NOMO-1 treated with DMSO at 0.1 percent for 48 hours (cell line): ENCODE measurements around the gene ACTR1B.
"Not testable (repeated sequence)": the region's sequence is repeated elsewhere in the genome, so short reads cannot be mapped to it uniquely, and the experiment has no call there.

Source experiments
- DNase-seq: peaks from one replicate; lab custom pipeline; 2025; ENCODE audit not compliant: unreplicated experiment; lab: John Stamatoyannopoulos, UW

Gene ACTR1B

DNA sequence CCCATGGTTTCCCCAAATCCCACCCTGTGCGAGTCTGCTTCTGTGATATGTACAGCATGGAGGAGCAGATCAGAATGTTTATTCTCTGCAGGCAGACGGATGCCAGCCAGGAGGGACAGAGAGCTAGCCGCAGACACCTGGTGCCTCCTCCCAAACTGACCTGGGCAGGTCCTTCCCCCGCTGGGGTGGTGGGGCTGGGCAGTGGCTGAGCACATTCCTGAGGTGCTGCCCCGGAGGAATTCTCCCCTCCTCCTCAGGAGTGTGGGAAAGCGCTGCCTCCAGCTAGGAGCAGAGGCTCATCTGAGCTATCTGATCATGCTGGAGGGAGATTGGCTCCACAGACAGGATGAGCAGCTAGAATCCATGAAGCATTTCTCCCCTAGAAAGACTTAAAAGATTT is 27.3 kb upstream of the ACTR1B start:
- no peak for DNase-seq

DNA sequence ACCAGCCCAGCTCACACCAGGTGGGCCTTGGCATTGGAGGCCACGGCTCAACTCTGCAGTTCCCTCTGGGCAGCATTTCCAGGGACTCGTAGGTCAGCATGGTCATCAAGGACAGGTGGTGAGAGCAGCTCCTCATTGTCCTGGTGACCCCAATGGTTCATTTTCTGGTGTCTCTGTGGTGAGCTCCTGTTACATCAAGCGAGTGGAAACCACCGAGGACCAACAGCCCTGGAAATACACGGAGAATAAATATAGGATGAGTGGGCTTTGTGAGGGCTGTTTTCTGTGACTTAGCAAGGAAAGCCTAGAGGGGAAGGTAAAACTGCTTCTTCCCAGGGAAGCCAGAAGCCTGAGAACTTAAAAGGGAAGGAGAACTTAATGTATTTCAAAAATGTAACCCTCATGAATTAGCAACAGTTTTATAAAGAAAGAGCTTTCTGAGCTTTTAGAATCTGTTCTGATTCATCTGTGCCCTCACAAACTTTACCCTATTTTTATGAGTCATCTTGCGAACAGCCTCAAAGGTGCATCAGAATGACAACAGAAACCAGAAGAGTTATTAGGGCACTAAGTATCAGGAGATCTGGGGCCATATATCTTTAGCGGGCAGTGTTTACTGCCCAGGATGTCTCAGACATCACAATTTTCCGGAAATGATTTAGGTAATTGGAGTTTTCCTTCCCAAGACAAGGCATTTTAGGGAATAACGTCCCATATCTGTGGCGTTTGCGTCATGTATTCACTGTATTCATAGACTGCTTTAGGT is 24.4 kb upstream of the ACTR1B start:
- no peak for DNase-seq

DNA sequence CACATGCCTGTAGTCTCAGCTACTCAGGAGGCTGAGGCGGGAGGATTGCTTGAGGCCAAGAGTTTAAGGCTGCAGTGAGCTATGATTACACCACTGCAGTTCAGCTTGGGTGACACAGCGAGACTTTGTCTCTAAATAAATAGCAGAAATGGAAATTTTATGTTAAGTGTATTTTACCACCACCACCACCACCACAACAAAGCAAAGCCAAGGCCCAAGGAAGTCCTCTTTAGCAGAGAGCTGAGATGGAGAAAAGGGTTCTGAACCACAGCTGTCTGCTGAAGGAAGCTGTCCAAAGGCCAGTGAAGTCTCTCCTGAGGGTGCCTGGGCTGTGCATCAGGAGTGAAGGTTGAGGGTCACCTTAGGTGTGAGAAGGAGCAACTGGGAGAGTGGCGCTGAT is 23.4 kb upstream of the ACTR1B start:
- not testable (repeated sequence) for DNase-seq

GRCh38 chr2:97678298-97678697 is 14.5 kb upstream of the ACTR1B start:
- DNase-seq = peak; percentile 8

DNA sequence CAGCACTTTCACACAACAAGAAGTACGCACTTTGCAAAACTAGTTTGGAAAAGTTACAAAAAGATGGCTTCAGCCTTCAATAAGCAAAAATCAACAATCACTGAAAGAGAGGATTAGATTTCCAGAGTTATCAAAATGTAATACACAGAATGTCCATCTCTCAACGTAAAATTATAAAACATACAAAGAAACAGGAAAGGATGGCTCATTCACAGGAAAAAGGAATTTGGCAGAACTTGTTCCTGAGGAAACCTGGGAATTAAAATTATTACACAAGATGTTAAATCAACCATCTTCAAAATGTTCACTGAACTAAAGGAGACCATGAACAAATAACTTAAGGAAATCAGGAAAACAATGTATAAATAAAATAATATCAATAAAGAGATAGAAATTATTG is 13.6 kb upstream of the ACTR1B start:
- DNase-seq = no peak

GRCh38 chr2:97676620-97677019 is 12.8 kb upstream of the ACTR1B start:
- no peak for DNase-seq

DNA sequence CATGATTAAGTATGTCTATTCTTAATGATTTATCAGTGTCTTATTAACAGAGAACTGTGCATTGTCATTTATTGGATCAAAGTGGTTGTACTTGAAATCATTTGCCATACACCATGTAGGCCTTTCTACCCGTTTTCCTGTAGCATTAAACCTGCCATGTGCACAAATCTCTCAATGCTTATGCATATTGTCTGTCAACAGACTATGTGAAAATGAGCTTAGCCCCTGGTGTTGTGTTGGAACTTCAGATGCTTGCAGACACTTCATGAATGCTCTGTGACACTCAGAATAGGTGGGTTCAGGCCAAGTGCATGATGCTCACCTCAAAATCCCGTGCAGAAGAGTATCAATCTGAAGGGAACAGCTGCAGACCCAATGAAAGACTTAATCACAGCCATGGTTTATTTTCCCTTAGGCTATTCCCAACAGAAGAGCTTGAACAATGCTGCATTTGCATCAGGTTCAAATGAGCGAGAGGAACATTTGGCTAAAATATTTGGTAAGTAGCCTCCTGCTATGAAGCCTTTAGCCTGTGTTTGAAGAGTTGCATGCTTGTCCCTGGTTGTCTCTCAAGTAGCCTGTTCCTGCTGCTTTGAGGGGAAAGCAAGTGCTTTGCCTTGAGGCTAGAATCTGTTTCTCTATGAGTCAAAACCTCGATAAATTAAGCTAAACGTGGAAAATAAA is 11.7 kb upstream of the ACTR1B start:
- no peak for DNase-seq

DNA sequence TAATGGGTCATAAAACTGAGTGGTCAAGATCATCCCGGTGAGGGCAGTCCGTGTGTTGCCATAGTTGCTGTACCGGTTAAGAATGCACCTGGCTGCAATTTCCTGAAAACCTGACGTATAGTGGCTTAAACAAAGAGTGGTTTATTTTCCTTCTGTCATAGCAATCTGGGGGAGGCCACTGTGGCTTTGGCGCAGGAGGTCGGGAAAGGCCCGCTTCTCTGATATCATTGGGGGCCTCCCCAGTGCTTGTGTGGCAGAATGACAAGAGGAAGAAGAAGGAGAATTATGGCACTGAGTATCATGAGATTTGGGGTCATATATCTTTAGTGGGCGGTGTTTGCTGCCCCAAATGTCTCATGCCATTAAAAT is 10.1 kb upstream of the ACTR1B start:
- DNase-seq = no peak

- DNase-seq = no peak
Observed at GRCh38 chr2:97673182-97673914, 9.5 kb upstream of the ACTR1B start.

GRCh38 chr2:97672606-97673140 is 8.8 kb upstream of the ACTR1B start:
- not testable (repeated sequence) for DNase-seq

DNA sequence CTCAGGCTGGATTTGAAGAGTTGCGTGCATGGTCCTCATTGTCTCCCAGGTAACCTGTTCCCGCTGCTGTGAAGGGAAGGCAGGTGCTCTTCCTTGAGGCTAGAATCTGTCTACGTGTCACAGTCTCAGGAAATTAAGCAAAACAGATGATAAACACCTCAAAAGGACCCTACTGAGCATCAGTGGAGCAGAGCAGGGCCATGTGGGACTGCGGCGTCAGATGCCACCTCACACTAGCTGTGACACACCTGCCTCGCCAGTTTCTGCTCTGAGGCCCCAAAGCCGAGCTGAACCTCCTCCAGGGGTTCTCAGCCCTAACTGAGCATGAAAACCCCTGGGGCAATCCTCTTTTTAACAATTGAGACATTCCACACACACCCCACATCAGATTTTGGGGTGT is 7.7 kb upstream of the ACTR1B start:
- DNase-seq = no peak

- DNase-seq = no peak
Observed at GRCh38 chr2:97670471-97670870, 6.6 kb upstream of the ACTR1B start.

DNA sequence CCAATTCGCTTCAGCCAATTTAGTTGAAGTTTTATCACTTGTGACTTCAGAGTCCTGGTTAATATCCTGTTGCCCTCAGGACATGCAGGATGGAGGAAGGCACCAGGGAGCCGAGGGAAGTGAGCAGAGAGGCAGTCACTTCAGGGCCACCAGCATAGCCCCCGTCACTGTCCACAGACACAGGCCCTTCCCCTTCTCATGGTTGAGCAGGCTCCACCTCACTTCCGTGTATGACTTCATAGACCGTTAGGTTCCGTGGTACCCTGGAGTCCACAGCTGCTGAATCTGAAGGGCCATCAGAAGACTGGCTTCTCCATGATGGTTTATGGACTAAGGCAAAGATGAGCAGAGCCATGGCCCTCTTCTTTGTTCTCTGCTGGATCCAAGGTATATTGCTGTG is 5.6 kb upstream of the ACTR1B start, which contains the start of gene C2orf92:
Gene C2orf92, plus strand, starts transcription at position 266 of the 400 bp plus-strand sequence. Its CDS starts 76 bp downstream, at position 342.
- no peak for DNase-seq

GRCh38 chr2:97664636-97664970 is 759 bp upstream of the ACTR1B start:
- peak; percentile 58 for DNase-seq

DNA sequence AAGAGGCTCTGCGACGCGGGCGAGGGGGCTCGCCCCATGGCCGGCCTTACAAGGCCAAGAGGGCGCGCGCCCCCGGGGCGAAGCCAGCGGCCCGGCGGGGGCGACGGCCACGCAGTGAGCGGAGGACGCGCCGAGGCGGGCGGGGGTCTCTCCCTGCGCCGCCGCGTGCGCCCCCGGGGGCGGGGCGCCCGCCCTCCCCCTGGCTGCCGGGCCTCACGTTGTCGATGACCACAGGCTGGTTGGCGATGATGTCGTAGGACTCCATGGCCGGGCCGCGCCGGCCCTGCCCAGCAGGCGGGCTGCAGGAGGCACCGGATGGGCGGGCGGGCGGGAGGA is 250 bp downstream of the ACTR1B start:
- no peak for DNase-seq

DNA sequence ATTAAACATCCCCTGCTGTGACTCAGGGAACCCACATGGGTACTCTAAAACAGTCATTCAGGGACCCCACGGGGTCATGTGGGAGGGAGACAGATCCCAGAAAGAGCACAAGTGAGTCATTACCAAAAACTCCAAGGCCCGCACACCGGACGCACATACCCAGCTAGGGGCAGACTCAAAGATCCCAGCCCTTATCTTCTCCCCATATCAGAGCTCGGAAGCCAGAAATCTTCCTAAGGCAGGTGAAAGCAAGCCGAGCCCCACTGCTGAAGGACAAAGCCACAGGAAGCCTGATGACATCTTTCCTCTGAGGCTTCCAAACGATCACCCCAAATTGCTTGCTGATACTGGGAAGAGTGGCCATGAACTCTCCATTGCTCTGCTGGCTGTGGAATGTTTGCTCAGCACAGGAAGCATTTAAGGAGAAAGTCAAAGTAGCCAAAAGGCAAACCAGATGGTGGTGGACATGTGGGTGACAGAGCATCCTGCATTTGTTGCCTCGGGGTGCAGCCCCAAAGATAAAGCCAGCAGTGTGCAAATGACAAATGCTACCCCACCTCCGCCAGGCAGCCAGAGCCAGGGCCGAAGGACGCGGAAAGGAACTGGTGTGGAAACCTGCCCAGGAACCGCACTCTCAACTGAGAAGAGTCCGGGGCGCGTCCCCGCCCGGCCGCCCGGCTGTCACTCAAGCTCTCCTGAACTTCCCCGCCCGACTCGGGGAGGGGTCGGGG is 784 bp downstream of the ACTR1B start:
- peak; percentile 65 for DNase-seq

DNA sequence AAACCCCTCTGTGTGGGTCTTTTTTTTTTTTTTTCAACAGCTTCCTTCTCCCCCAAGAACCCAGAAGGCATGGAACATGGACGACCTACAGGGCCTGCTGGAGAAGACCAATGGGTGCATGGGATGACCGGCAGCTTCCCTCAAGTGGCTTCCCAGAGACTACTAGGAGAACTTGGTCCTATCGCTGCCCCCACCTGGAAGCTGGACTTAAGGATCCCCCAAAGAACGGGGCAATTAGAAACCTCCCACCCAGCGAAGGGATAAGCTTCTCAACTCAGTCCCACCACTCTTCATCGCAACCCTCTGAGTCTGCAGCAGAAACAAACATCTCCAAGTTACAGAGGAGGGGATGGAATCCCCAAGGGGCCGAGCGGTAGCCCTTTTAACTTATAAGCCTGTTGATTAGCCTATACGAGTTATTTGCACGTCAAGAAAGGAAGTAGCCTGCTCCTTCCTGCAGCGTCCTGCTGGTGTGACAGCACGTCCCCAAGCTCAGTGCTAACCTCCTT is 1.4 kb downstream of the ACTR1B start:
- DNase-seq = no peak

DNA sequence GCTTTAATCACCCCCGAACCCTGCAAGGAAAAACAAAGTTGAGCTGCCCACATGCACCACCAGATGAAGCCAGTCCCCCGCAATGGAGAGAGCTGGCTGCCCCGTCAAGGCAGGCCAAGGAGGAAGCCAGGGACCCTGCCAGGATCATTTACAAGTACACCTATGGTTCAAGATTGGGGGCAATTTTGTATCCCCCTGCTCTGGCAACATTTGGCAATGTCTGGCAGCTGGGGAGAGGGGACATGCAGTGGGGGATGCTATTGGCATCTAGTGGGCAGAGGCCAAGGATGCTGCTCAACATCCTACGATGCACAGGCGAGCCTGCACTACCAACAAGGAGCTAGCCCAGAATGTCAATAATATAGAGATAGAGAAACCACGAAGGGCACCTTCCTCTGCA is 1.9 kb downstream of the ACTR1B start:
- no peak for DNase-seq

- DNase-seq = no peak
Observed at GRCh38 chr2:97660775-97661389, 3.0 kb downstream of the ACTR1B start.

DNA sequence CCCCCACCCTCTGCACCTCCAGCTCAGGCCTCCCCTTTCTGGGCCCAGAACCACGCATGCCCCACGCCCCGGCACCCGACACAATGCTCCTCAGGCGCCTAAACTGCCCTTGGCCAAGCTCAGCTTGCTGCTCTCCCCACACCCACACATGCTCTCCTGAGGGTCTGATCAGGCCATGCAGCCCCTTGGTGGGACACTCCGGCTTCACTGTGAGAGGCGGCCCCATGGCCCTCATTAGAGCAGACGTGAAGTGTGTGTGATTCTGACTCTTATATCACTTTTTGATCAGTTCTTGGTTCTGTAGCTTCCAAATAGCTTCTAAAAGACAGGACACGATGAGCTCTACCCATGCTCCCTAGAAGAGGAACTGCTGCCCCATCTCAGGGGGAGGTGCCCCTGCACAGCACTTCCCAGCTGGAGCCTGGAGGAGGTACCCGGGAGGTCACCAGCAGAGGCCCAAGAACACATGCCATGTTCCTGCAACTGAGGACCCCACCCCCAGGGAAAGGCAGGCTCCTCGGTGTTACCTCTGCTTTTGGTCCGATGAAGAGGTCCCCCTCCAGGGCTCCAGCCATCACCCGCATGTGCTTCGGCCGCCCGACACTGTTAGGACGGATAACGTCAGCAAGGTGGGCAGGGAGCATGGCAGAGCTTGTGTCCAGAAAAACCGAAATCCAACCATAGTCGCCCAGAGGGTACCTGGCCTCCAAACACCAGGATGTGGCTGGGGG is 3.6 kb downstream of the ACTR1B start:
- no peak for DNase-seq
